Neural cell (in vitro differentiated cells): ENCODE data around the gene MYO9B. TPM values are rescaled to one million over a fixed set of nuclear protein-coding genes. Genes with fewer than 3 reads are reported as not detected.

Experiments used
- H2AFZ ChIP-seq: fragments of 200-600, 300-800 bp; sonication (generic), shearing (Covaris generic); 2 replicates; pipeline ENCODE4 v1.6.0; 2014; ENCODE audit warnings: low read depth, mild to moderate bottlenecking, antibody characterized with exemption, low read length, moderate library complexity
- H3F3A ChIP-seq: fragments of 200-600 bp; shearing (Covaris generic); 2 replicates; pipeline ENCODE4 v1.6.1; 2016; ENCODE audit warnings: mild to moderate bottlenecking, moderate library complexity, mixed read lengths, antibody characterized with exemption, low read length; ENCODE audit not compliant: insufficient read depth, poor library complexity, severe bottlenecking
- H3K27ac ChIP-seq: fragments of 200-600, 300-800 bp; sonication (generic), shearing (Covaris generic); 2 replicates; pipeline ENCODE4 v1.5.1; 2014; ENCODE audit warnings: mild to moderate bottlenecking, low read length, moderate library complexity
- H3K27me3 ChIP-seq: fragments of 300-800, 200-600 bp; sonication (generic), shearing (Covaris generic); 2 replicates; pipeline ENCODE4 v1.6.0; 2014; ENCODE audit warnings: mild to moderate bottlenecking, low read depth, low read length, moderate library complexity; ENCODE audit not compliant: insufficient read depth
- H3K36me3 ChIP-seq: fragments of 300-800, 200-600 bp; sonication (generic), shearing (Covaris generic); 2 replicates; pipeline ENCODE4 v1.5.1; 2014; ENCODE audit warnings: mild to moderate bottlenecking, antibody characterized with exemption, low read length, moderate library complexity; ENCODE audit not compliant: insufficient read depth
- H3K4me2 ChIP-seq: fragments of 300-800, 200-600 bp; sonication (generic), shearing (Covaris generic); 2 replicates; pipeline ENCODE4 v1.6.0; 2014; ENCODE audit warnings: mild to moderate bottlenecking, low read length
- H3K4me3 ChIP-seq: fragments of 300-800, 200-600 bp; sonication (generic), shearing (Covaris generic); 2 replicates; pipeline ENCODE4 v1.5.1; 2014; ENCODE audit warnings: mild to moderate bottlenecking, low read length, moderate library complexity
- H3K79me2 ChIP-seq: fragments of 200-600 bp; shearing (Covaris generic); replicated peaks from 2 replicates; pipeline ENCODE4 v1.6.0; 2014; ENCODE audit warnings: mild to moderate bottlenecking, low read length, moderate library complexity; ENCODE audit not compliant: insufficient read depth
- H3K9ac ChIP-seq: fragments of 300-800, 200-600 bp; sonication (generic), shearing (Covaris generic); 2 replicates; pipeline ENCODE4 v1.6.1; 2016; ENCODE audit warnings: mild to moderate bottlenecking, low read length, mixed read lengths
- H3K9me2 ChIP-seq: fragments of 200-600 bp; shearing (Covaris generic); 2 replicates; pipeline ENCODE4 v1.6.1; 2016; ENCODE audit warnings: mild to moderate bottlenecking, low read length, mixed read lengths; ENCODE audit not compliant: insufficient read depth
- H3K9me3 ChIP-seq: fragments of 200-600, 300-800 bp; sonication (generic), shearing (Covaris generic); 2 replicates; pipeline ENCODE4 v1.6.1; 2016; ENCODE audit warnings: mild to moderate bottlenecking, mixed run types, low read length, moderate library complexity, mixed read lengths
- H4K20me1 ChIP-seq: fragments of 200-600 bp; shearing (Covaris generic); 2 replicates; pipeline ENCODE4 v1.6.1; 2016; ENCODE audit warnings: mild to moderate bottlenecking, mixed run types; ENCODE audit not compliant: insufficient read depth
- EP300 ChIP-seq: fragments of 450-650 bp; conservative IDR thresholded peaks from 2 replicates; pipeline ENCODE4 v1.6.1; 2014; ENCODE audit warnings: antibody characterized with exemption, mild to moderate bottlenecking, moderate library complexity; ENCODE audit not compliant: poor library complexity, severe bottlenecking
- EZH2 ChIP-seq: fragments of 200-600, 300-800 bp; shearing (Covaris generic), sonication (generic); IDR thresholded peaks from 2 replicates; pipeline ENCODE4 v1.6.1; 2014; ENCODE audit warnings: antibody characterized with exemption, low read length, borderline replicate concordance, mild to moderate bottlenecking; ENCODE audit not compliant: insufficient read depth, poor library complexity, severe bottlenecking
- MXI1 ChIP-seq: fragments of 450-650 bp; conservative IDR thresholded peaks from 2 replicates; pipeline ENCODE4 v1.6.1; 2014; ENCODE audit warnings: antibody characterized with exemption, mild to moderate bottlenecking; ENCODE audit not compliant: poor library complexity, severe bottlenecking
- POLR2AphosphoS5 ChIP-seq: IDR thresholded peaks from 2 replicates; pipeline ENCODE4 v1.6.1; 2012
- RAD21 ChIP-seq: fragments of 450-650 bp; conservative IDR thresholded peaks from 2 replicates; pipeline ENCODE4 v1.6.1; 2014; ENCODE audit warnings: antibody characterized with exemption, mild to moderate bottlenecking, moderate library complexity
- SMC3 ChIP-seq: fragments of 450-650 bp; conservative IDR thresholded peaks from 2 replicates; pipeline ENCODE4 v1.6.1; 2014; ENCODE audit warnings: antibody characterized with exemption, mild to moderate bottlenecking, moderate library complexity; ENCODE audit not compliant: poor library complexity
- TAF1 ChIP-seq: IDR thresholded peaks from 2 replicates; pipeline ENCODE4 v1.6.1; 2012; ENCODE audit warnings: low read depth
- polyA plus RNA-seq: library from polyadenylated mRNA; depleted of rRNA; stranded (reverse); fragments of >200 nt; gene quantifications from 2 replicates; pipeline ENCODE4 v1.2.3, GENCODE V29; 2014
- TF ChIP-seq, protein P1 (sequence below): fragments of 450-650 bp; IDR thresholded peaks from 2 replicates; pipeline ENCODE4 v1.5.1; 2014; ENCODE audit warnings: antibody characterized with exemption, mild to moderate bottlenecking, moderate library complexity; ENCODE audit not compliant: poor library complexity, severe bottlenecking
- TF ChIP-seq, protein P2 (sequence below): IDR thresholded peaks from 2 replicates; pipeline ENCODE4 v1.6.1; 2012; ENCODE audit warnings: borderline replicate concordance

The MYO9B gene
- polyA plus RNA-seq, 1 donor from 2014 or later: 27.2 TPM

DNA sequence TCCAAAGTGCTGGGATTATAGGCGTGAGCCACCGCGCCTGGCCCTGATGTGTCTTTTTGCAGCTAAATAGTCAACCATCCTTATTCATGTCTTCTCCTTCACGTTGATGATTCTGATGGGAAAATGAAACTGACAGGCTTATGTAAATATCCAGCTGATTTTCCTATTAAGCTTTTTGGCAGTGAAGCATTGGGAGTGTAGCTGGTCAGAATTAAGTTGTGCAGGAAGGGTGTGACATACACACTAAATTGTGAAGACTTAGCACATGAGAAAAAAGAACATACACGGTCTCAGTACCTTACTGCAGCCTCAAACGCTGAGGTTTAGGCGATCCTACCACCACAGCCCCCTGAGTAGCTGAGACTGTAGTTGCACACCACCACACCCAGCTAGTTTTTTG is 89.1 kb downstream of the MYO9B start:
- Histone ChIP-seq H3K27me3 (no peaks in the 10 kb centered on the region), H2AFZ (no peak overlapping the region), H3F3A (no peaks in the 10 kb centered on the region), H3K36me3 (peaks cover under 1% of the 10 kb centered on the region), H3K9me3 (no peaks in the 10 kb centered on the region), H3K27ac (no peak overlapping the region), H4K20me1 (no peaks in the 10 kb centered on the region), H3K4me3 (no peak overlapping the region), H3K9me2 (no peaks in the 10 kb centered on the region), H3K4me2 (no peak overlapping the region), H3K79me2 (no peaks in the 10 kb centered on the region), H3K9ac (no peak overlapping the region)
- TF ChIP-seq TAF1 (no peak), MXI1 (no peak), SMC3 (no peak)

DNA sequence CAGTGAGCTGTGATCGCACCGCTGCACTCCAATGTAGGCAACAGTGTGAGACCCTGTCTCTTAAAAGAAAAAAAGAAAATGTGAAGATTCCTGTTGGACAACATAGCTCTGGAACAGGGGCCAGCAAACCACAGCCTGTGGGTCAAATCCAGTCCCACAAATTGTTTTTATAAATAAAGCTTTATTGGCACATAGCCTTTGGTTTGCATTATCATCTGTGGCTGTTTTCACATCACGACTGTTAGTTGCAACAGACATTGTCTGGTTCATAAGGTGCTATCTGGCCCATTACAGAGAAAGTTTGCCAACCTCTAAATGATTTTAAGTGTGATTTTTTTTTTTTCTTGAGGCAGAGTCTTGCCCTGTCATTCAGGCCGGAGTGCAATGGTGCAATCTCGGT is 90.1 kb downstream of the MYO9B start:
- no peak overlapping the region for H3K9ac ChIP-seq
- no peaks in the 10 kb centered on the region for H3K9me3 ChIP-seq
- H2AFZ ChIP-seq: no peak overlapping the region
- H3F3A ChIP-seq: no peaks in the 10 kb centered on the region
- H3K79me2 ChIP-seq: no peaks in the 10 kb centered on the region
- no peaks in the 10 kb centered on the region for H3K27me3 ChIP-seq
- no peak overlapping the region for H3K4me2 ChIP-seq
- H3K4me3 ChIP-seq: no peak overlapping the region
- H3K27ac ChIP-seq: no peak overlapping the region
- no peaks in the 10 kb centered on the region for H3K9me2 ChIP-seq
- H4K20me1 ChIP-seq: no peaks in the 10 kb centered on the region
- no peaks in the 10 kb centered on the region for H3K36me3 ChIP-seq
- TF ChIP-seq TAF1 (no peak), MXI1 (no peak), POLR2AphosphoS5 (no peak), SMC3 (no peak), RAD21 (no peak), EP300 (no peak), EZH2 (no peak)
- TF ChIP-seq, protein P1, sequence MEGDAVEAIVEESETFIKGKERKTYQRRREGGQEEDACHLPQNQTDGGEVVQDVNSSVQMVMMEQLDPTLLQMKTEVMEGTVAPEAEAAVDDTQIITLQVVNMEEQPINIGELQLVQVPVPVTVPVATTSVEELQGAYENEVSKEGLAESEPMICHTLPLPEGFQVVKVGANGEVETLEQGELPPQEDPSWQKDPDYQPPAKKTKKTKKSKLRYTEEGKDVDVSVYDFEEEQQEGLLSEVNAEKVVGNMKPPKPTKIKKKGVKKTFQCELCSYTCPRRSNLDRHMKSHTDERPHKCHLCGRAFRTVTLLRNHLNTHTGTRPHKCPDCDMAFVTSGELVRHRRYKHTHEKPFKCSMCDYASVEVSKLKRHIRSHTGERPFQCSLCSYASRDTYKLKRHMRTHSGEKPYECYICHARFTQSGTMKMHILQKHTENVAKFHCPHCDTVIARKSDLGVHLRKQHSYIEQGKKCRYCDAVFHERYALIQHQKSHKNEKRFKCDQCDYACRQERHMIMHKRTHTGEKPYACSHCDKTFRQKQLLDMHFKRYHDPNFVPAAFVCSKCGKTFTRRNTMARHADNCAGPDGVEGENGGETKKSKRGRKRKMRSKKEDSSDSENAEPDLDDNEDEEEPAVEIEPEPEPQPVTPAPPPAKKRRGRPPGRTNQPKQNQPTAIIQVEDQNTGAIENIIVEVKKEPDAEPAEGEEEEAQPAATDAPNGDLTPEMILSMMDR: no peak
- TF ChIP-seq, protein P2, sequence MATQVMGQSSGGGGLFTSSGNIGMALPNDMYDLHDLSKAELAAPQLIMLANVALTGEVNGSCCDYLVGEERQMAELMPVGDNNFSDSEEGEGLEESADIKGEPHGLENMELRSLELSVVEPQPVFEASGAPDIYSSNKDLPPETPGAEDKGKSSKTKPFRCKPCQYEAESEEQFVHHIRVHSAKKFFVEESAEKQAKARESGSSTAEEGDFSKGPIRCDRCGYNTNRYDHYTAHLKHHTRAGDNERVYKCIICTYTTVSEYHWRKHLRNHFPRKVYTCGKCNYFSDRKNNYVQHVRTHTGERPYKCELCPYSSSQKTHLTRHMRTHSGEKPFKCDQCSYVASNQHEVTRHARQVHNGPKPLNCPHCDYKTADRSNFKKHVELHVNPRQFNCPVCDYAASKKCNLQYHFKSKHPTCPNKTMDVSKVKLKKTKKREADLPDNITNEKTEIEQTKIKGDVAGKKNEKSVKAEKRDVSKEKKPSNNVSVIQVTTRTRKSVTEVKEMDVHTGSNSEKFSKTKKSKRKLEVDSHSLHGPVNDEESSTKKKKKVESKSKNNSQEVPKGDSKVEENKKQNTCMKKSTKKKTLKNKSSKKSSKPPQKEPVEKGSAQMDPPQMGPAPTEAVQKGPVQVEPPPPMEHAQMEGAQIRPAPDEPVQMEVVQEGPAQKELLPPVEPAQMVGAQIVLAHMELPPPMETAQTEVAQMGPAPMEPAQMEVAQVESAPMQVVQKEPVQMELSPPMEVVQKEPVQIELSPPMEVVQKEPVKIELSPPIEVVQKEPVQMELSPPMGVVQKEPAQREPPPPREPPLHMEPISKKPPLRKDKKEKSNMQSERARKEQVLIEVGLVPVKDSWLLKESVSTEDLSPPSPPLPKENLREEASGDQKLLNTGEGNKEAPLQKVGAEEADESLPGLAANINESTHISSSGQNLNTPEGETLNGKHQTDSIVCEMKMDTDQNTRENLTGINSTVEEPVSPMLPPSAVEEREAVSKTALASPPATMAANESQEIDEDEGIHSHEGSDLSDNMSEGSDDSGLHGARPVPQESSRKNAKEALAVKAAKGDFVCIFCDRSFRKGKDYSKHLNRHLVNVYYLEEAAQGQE: no peak
